Adrenal gland (tissue), 12 donors: ENCODE data around the gene CAMTA1. TPM values are rescaled to one million over a fixed set of nuclear protein-coding genes. Genes with fewer than 3 reads are reported as not detected.

Experiments
- DNase-seq, 7 donors: peaks; one replicate each; pipeline ENCODE4 v3.0.0-alpha.2; 2019 to 2020
- H3K27ac ChIP-seq, 5 donors: fragments of 200-600 bp; sonication (generic) in 4 of 5; 1 replicate in 3 of 5; 2 replicates in 2 of 5; pipeline versions ENCODE4 v1.5.1 to v1.8.0; 2016 to 2020; ENCODE audit warnings: mild to moderate bottlenecking in 1 of 5
- H3K27me3 ChIP-seq: fragments of 200-600 bp; 2 replicates; pipeline ENCODE4 v1.8.0; 2021
- H3K36me3 ChIP-seq, 2 donors: fragments of 200-600 bp; replicated peaks in 1 of 2; 1 replicate in 1 of 2; 2 replicates in 1 of 2; pipeline versions ENCODE4 v1.5.1 to v1.8.0; 2018 to 2022
- H3K4me1 ChIP-seq, 2 donors: fragments of 200-600 bp; replicated peaks in 1 of 2; 1 replicate in 1 of 2; 2 replicates in 1 of 2; pipeline versions ENCODE4 v1.5.1 to v1.8.0; 2018 to 2021
- H3K4me3 ChIP-seq, 4 donors: fragments of 200-600 bp; sonication (generic) in 3 of 4; one replicate each; pipeline ENCODE4 v1.5.1; 2016 to 2018
- H3K9me3 ChIP-seq, 3 donors: fragments of 200-600 bp; sonication (generic) in 1 of 3; replicated peaks in 1 of 3; 1 replicate in 2 of 3; 2 replicates in 1 of 3; pipeline versions ENCODE4 v1.5.1 to v1.8.0; 2016 to 2021
- CTCF ChIP-seq, 6 experiments: fragments of 450-650 bp in 4 of 6; fragments of 200-600 bp in 2 of 6; sonication (generic) in 1 of 6; IDR thresholded peaks; 1 replicate in 5 of 6; 2 replicates in 1 of 6; pipeline versions ENCODE4 v1.5.1 to v1.8.0; 2016 to 2021; ENCODE audit warnings: antibody characterized with exemption in 6 of 6, mild to moderate bottlenecking in 2 of 6, moderate library complexity in 1 of 6
- POLR2A ChIP-seq, 2 donors: fragments of 450-650 bp; IDR thresholded peaks; one replicate each; pipeline ENCODE4 v1.6.1; 2017; ENCODE audit warnings: antibody characterized with exemption in 2 of 2, mild to moderate bottlenecking in 2 of 2, moderate library complexity in 1 of 2
- WGBS, 4 donors: extraction: QIAGEN DNeasy Blood & Tissue Kit in 2 of 4; methylation state at CpG; one replicate each; pipeline versions ENCODE4 v1.1.5 to v1.1.7; 2013 to 2017; 5-methylcytosine and 5-hydroxymethylcytosine counted together
- intact Hi-C, 2 donors: fragments of 100-400 bp; cut with DNase I; formaldehyde crosslinking; loops; one replicate each; pipeline versions ENCODE4 v1.14.1 to v1.15.0; 2022 to 2023
- polyA plus RNA-seq, 3 donors: library from polyadenylated mRNA; stranded (reverse); fragments of 200-250 nt in 2 of 3; fragments of 350-450 nt in 1 of 3; fragmentation: Illumina TruSeq in 1 of 3; extraction: RNeasy Lipid Tissue Mini Kit (QIAGEN cat#74804) in 1 of 3; gene quantifications; one replicate each; pipeline ENCODE4 v1.2.3, GENCODE V29; 2013 to 2014
- total RNA-seq, 9 donors: library from RNA; depleted of rRNA in 4 of 9; stranded (reverse); fragments of >200 nt in 4 of 9; fragments of 120-200 nt in 1 of 9; fragmentation: NEBNext Ultra II Directional in 1 of 9; extraction: Animal tissue kit (Norgen Biotek cat#: 25700) in 1 of 9; gene quantifications; one replicate each; pipeline versions ENCODE4 v1.1.0 to v1.2.4, GENCODE V29; 2013 to 2023
- donor health status: healthy with polysubstance abuse.
- donor health status: Bipolar disorder and iron deficiency.
- donor health status: DM: yes; HTN: yes; CAD: no.
- donor health status: DM: no; HTN: no; CAD: no.
- donor health status: DM: no; HTN: no; CAD: no.
- donor health status: DM: yes; HTN: yes; CAD: no.

CAMTA1 gene
- total and polyA plus RNA-seq, 12 donors, result 62.9 to 141 (median 96.9) TPM

GRCh38 chr1:7366286-7366954 is 581.2 kb downstream of the CAMTA1 start:
- 83 to 89% (median 86%) methylated on average over 10 to 11 of the region's 11 CpGs for WGBS, 4 donors
- intact Hi-C loops, result no loop called here
- no peaks in the 10 kb centered on the region for H3K4me1 ChIP-seq

GRCh38 chr1:7366955-7367665 is 581.9 kb downstream of the CAMTA1 start:
- H3K9me3 ChIP-seq, result no peaks in the 10 kb centered on the region
- no peak for DNase-seq
- H3K27me3 ChIP-seq, result no peaks in the 10 kb centered on the region
- intact Hi-C loops, result no loop called here
- H3K36me3 ChIP-seq, result no peaks in the 10 kb centered on the region
- no peaks in the 10 kb centered on the region for H3K4me1 ChIP-seq
- no peak for TF ChIP-seq CTCF (IDR thresholded peaks at IDR 0.05)
- TF ChIP-seq POLR2A (IDR thresholded peaks at IDR 0.05), result no peak
- 80 to 91% (median 83%) methylated on average over 5 of the region's 5 CpGs for WGBS, 4 donors
- no peak overlapping the region for H3K27ac ChIP-seq
- H3K4me3 ChIP-seq, result no peak overlapping the region

More at GRCh38 chr1:7366286-7366954, 581.2 kb downstream of the CAMTA1 start:
- Histone ChIP-seq H3K4me3 (no peak overlapping the region), H3K9me3 (no peaks in the 10 kb centered on the region), H3K27ac (no peak overlapping the region), H3K36me3 (no peaks in the 10 kb centered on the region), H3K27me3 (no peaks in the 10 kb centered on the region)
- TF ChIP-seq CTCF (IDR thresholded peaks at IDR 0.05), result no peak
- no peak for TF ChIP-seq POLR2A (IDR thresholded peaks at IDR 0.05)
- DNase-seq, result no peak

GRCh38 chr1:7369866-7370265 is 584.6 kb downstream of the CAMTA1 start:
- no peaks in the 10 kb centered on the region for H3K27me3 ChIP-seq
- no peak overlapping the region for H3K27ac ChIP-seq
- WGBS, 4 donors, result 81 to 92% (median 86%) methylated on average over 8 of the region's 8 CpGs
- H3K36me3 ChIP-seq, result no peaks in the 10 kb centered on the region
- intact Hi-C loops, result no loop called here
- TF ChIP-seq POLR2A (IDR thresholded peaks at IDR 0.05) (no peak), CTCF (IDR thresholded peaks at IDR 0.05) (no peak)
- H3K9me3 ChIP-seq, result no peaks in the 10 kb centered on the region
- H3K4me1 ChIP-seq, result no peaks in the 10 kb centered on the region
- H3K4me3 ChIP-seq, result no peak overlapping the region
- no peak for DNase-seq

GRCh38 chr1:7371926-7372325 is 586.7 kb downstream of the CAMTA1 start:
- Histone ChIP-seq H3K4me3 (no peak overlapping the region), H3K27ac (no peak overlapping the region), H3K9me3 (no peaks in the 10 kb centered on the region), H3K36me3 (no peaks in the 10 kb centered on the region), H3K27me3 (no peaks in the 10 kb centered on the region), H3K4me1 (no peaks in the 10 kb centered on the region)
- intact Hi-C loops, result no loop called here
- TF ChIP-seq CTCF (IDR thresholded peaks at IDR 0.05) (no peak), POLR2A (IDR thresholded peaks at IDR 0.05) (no peak)
- DNase-seq, result no peak
- WGBS, 4 donors, result 85 to 94% (median 88%) methylated on average over 5 to 6 of the region's 6 CpGs
